HG02678 (cell line): ENCODE results near the gene PRAMEF14.
"Not testable (repeated sequence)": the region's sequence is repeated elsewhere in the genome, so short reads cannot be mapped to it uniquely, and the experiment has no call there.

Experiments
- ATAC-seq: cut with Tn5 transposase; IDR thresholded peaks from one replicate; pipeline ENCODE4 v1.9.1; 2021; ENCODE audit warnings: mild to moderate bottlenecking, moderate library complexity; ENCODE audit not compliant: unreplicated experiment

PRAMEF14 gene, protein sequence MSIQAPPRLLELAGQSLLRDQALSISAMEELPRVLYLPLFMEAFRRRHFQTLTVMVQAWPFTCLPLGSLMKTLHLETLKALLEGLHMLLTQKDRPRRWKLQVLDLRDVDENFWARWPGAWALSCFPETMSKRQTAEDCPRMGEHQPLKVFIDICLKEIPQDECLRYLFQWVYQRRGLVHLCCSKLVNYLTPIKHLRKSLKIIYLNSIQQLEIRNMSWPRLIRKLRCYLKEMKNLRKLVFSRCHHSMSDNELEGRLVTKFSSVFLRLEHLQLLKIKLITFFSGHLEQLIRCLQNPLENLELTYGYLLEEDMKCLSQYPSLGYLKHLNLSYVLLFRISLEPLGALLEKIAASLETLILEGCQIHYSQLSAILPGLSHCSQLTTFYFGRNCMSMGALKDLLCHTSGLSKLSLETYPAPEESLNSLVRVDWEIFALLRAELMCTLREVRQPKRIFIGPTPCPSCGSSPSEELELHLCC

GRCh38 chr1:13347034-13347433 lies at the start of gene PRAMEF14:
Gene PRAMEF14 (minus strand): TSS chr1:13347134. CDS start chr1:13345314, 1,820 bp downstream.
- not testable (repeated sequence) for ATAC-seq

DNA sequence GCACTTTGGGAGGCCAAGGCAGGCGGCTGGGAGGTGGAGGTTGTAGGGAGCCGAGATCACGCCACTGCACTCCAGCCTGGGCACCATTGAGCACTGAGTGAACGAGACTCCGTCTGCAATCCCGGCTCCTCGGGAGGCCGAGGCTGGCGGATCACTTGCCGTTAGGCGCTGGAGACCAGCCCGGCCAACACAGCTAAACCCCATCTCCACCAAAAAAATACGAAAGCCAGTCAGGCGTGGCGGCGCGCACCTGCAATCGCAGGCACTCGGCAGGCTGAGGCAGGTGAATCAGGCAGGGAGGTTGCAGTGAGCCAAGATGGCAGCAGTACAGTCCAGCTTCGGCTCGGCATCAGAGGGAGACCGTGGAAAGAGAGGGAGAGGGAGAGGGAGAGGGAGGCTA lies 48.4 kb upstream of the PRAMEF14 start:
- ATAC-seq: not testable (repeated sequence)

DNA sequence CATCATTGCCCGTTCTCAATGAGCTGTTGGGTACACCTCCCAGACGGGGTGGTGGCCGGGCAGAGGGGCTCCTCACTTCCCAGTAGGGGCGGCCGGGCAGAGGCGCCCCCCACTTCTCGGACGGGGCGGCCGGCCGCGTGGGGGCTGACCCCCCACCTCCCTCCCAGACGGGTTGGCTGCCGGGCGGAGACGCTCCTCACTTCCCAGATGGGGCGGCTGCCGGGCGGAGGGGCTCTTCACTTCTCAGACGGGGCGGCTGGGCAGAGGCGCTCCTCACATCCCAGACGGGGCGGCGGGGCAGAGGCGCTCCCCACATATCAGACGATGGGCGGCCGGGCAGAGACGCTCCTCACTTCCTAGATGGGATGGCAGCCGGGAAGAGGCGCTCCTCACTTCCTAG lies 47.8 kb upstream of the PRAMEF14 start:
- not testable (repeated sequence) for ATAC-seq

DNA sequence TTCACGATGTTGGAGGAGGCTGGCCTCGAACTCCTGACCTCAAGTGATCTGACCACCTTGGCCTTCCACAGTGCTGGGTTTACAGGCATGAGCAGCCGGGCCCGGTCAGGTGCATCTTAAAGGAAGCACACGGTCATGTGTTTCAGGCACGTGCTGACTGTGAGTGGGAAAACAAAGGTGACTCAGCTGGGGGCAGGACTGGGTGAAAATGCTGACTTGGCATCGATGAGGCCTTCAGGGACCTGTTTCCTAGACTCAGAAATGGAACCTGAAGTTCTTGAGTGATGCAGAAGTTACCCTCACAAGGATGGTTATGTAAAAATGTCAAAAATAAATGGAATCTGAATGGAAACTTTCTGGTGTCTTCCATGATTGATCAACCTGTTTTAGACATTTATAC lies 46.1 kb upstream of the PRAMEF14 start:
- not testable (repeated sequence) for ATAC-seq

GRCh38 chr1:13389332-13389731 lies 42.4 kb upstream of the PRAMEF14 start, which contains the start of gene PRAMEF17:
Gene PRAMEF17 (plus strand): TSS chr1:13389632. CDS start chr1:13389658, 26 bp downstream.
- ATAC-seq: not testable (repeated sequence)

DNA sequence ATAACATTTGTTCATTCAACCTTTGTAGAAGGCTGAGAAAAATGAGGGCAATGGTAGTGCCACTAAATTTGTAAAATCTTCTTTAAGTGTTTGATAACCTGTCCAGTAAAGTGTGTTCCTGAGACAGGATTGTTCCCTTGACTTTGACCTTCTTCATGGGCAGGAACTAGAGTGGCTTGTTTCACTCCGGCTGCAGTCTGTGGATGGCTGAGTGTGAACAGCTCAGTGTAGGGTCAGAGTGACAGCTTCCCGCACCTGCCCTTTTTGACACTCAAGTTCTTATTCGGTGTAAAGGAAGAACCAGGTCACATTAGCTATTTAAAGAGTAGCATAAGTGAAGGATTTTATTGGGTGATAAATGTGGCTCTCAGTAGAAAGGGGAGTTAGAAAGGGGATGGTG lies 33.4 kb upstream of the PRAMEF14 start:
- not testable (repeated sequence) for ATAC-seq

DNA sequence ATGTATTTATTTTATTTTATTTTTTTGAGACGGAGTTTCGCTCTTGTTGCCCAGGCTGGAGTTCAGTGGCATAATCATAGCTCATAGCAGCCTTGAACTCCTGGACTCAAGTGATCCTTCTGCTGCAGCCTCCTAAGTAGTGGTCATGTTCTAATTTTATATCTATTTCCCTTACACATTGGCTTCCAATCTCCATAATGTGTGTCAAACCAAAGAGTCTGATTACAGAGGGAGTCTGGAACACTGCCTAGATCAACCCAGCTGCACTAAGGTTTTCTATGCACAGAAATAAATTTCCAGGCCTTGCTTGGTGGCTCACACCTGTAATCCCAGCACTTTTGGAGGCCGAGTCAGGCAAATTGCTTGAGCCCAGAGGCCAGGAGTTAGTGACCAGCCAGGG lies 32.0 kb upstream of the PRAMEF14 start:
- not testable (repeated sequence) for ATAC-seq

DNA sequence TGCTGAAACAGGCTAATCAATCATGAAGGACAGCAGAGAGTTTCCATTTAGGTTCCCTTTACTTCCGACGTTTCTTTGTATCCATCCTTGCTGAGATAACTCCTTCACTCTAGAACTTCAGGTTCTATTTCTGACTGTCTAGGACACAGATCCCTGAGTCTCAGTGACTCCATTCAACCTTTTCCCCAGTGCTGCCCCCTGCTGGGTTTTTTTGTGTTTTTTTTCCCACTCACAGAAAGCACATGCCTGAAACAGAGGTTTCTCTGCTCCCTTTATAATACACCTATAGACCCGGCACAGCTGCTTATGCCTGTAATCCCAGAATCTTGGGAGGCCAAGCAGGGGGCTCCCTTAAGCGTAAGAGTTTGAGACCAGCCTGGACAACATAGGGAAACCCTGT lies 21.6 kb upstream of the PRAMEF14 start:
- not testable (repeated sequence) for ATAC-seq

DNA sequence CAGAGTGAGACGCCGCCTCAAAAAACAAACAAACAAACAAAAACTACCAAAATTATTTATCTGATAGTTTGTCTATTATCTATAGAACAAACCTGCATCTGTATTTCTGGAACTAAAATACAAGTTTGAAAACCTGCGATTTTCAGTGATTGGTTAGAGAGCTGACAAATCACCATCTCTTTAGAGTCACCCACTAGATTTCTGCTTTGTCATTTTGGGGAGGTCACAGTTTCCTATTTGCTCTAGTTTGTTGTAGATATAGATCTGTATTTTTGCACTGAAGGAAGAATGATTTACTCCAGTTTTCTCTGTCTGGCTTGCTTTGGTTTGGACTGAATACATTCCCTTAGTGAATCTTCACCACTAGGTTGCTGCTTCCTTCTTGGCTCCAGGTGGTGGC lies 19.6 kb upstream of the PRAMEF14 start:
- not testable (repeated sequence) for ATAC-seq

DNA sequence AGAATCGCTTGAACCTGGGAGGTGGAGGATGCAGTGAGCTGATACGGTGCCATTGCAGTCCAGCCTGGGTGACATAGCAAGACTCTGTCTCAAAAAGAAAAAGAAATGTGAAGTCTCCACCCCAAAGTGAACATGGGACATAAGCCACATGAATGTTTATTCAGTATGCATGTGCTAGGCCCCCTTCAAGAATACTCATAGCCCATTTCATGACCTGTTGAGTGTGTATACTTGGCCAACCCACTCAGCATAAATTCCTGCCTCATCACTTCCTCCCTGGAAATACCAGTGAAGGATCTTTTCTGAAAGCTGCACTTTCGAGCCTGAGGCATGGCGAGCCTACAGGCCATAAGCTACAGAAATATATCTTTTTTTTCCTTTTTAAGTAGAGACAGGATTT lies 18.0 kb upstream of the PRAMEF14 start:
- not testable (repeated sequence) for ATAC-seq

- not testable (repeated sequence) for ATAC-seq
These were observed 15.4 kb upstream of the PRAMEF14 start for GRCh38 chr1:13362364-13362763.

GRCh38 chr1:13356774-13357173 lies 9.8 kb upstream of the PRAMEF14 start:
- ATAC-seq: not testable (repeated sequence)

- not testable (repeated sequence) for ATAC-seq
These were observed 7.5 kb upstream of the PRAMEF14 start for GRCh38 chr1:13354475-13354874.

- not testable (repeated sequence) for ATAC-seq
These were observed 6.5 kb upstream of the PRAMEF14 start for GRCh38 chr1:13353476-13353875.

DNA sequence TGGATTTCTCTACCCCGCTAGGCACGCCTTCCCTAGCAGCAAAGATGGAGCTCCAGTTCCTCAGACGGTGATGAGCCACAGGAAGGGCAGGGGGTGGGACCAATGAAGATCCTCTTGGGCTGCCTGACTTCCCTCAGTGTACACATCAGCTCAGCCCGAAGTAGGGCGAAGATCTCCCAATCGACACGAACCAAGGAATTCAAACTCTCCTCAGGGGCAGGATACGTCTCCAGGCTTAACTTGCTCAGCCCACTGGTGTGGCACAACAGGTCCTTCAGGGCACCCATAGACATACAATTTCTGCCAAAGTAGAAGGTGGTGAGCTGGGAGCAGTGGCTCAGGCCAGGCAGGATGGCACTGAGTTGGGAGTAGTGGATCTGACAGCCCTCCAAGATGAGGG lies 4.4 kb downstream of the PRAMEF14 start:
- ATAC-seq: not testable (repeated sequence)

DNA sequence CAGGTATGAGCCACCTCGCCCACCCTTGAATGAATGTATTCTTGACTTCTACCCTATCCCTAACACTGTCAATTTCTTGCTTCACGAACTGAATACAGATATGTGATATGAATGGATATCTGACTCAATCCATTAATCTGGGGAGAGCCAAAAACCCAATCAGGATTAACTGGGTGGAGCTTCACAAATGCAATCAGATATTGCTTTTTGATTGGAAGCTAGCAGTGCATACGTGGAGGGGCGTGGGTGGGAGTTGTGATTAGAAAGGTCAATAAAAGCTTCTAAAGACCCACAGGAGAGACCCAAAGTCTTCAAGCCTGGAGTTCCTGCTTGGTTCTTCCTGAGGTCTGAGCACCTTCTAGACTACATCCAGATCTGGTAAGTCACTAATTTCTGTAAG lies 31.7 kb downstream of the PRAMEF14 start, which contains the start of gene PRAMEF15:
Gene PRAMEF15 (plus strand): TSS at position 301 of the 400 bp plus-strand sequence. CDS start 2,827 bp downstream, outside the sequence.
- not testable (repeated sequence) for ATAC-seq

GRCh38 chr1:13303239-13303638 lies 43.7 kb downstream of the PRAMEF14 start, which contains the start of gene PRAMEF33:
Gene PRAMEF33 (plus strand): TSS chr1:13303539. CDS start chr1:13305955, 2,416 bp downstream.
- ATAC-seq: not testable (repeated sequence)

DNA sequence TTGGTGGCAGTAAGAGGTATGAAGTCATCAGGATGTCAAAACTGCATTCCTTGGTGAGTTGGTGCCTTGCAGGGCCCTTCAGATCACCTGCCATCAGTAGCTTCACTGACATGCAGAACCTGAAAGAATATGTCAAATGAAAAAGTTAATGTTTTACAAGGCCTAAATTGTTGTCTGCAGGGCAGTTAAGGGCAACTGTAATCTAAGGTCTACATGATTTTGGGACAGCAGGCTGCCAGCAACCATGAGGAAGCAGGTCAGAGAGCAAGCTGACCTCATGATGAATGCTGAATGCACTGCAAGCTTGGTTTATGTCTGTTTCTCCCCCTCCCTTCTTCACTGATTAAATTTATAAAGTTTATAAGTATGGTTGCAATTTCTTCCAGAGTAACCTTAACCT lies 44.7 kb downstream of the PRAMEF14 start:
- not testable (repeated sequence) for ATAC-seq

- not testable (repeated sequence) for ATAC-seq
These were observed 48.2 kb downstream of the PRAMEF14 start for GRCh38 chr1:13298699-13299098.

DNA sequence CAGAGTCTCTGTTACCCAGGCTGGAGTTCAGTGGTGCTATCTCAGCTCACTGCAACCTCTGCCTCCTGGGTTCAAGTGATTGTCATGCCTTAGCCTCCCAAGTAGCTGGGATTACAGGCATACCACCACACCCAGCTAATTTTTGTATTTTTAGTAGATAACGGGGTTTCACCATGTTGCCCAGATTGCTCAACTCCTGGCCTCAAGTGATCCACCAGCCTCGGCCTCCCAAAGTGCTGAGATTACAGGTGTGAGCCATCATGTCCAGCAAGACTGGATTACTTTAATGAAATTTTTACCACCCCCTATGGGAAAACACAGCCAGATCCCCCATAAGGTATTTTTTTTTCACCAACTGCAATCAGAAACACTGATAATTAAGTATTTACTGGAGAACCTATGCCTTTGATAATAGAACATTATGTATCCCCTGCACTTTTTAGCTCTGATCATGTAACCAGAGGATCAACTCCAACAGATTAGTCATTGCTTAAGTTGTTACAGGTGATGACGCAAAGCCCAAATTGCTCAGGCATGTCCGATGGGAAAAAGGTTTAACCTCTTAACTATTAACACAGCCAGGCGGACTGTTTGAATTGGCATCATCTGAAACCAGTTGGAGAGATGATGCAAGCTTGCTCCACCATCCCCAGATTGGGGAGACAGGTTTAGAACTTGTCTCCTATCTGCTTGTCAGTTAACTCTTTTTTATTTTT lies 49.6 kb downstream of the PRAMEF14 start:
- ATAC-seq: not testable (repeated sequence)
